GM18502 (cell line): ENCODE results near the gene CPNE5.

Source experiments
- ATAC-seq: cut with Tn5 transposase; IDR thresholded peaks from one replicate; pipeline ENCODE4 v1.9.1; 2021; ENCODE audit warnings: mild to moderate bottlenecking; ENCODE audit not compliant: unreplicated experiment, poor library complexity

CPNE5 gene

GRCh38 chr6:36797055-36797454, 42.2 kb downstream of the CPNE5 start:
- no peak for ATAC-seq

- no peak for ATAC-seq
These were observed 44.6 kb downstream of the CPNE5 start for GRCh38 chr6:36794713-36795065.

GRCh38 chr6:36793913-36794712, 45.1 kb downstream of the CPNE5 start:
- no peak for ATAC-seq

GRCh38 chr6:36793296-36793912, 45.8 kb downstream of the CPNE5 start:
- no peak for ATAC-seq

GRCh38 chr6:36791521-36792135, 47.6 kb downstream of the CPNE5 start:
- no peak for ATAC-seq

GRCh38 chr6:36791085-36791484, 48.2 kb downstream of the CPNE5 start:
- ATAC-seq = no peak

GRCh38 chr6:36788768-36789167, 50.5 kb downstream of the CPNE5 start:
- no peak for ATAC-seq

GRCh38 chr6:36788186-36788585, 51.1 kb downstream of the CPNE5 start:
- ATAC-seq = no peak

GRCh38 chr6:36787210-36787609, 52.0 kb downstream of the CPNE5 start:
- no peak for ATAC-seq

- ATAC-seq = no peak
These were observed 53.1 kb downstream of the CPNE5 start for GRCh38 chr6:36786055-36786675.

- no peak for ATAC-seq
These were observed 54.9 kb downstream of the CPNE5 start for GRCh38 chr6:36784376-36784636.

GRCh38 chr6:36783603-36784375, 55.5 kb downstream of the CPNE5 start:
- ATAC-seq = no peak

GRCh38 chr6:36781669-36782068, 57.6 kb downstream of the CPNE5 start:
- no peak for ATAC-seq

GRCh38 chr6:36780442-36781177, 58.6 kb downstream of the CPNE5 start:
- no peak for ATAC-seq

- no peak for ATAC-seq
These were observed 60.0 kb downstream of the CPNE5 start for GRCh38 chr6:36779227-36779626.

- no peak for ATAC-seq
These were observed 61.4 kb downstream of the CPNE5 start for GRCh38 chr6:36777801-36778200.

- ATAC-seq = no peak
These were observed 63.1 kb downstream of the CPNE5 start for GRCh38 chr6:36776167-36776566.

GRCh38 chr6:36774331-36774730, 64.9 kb downstream of the CPNE5 start:
- ATAC-seq = no peak

- ATAC-seq = no peak
These were observed 66.8 kb downstream of the CPNE5 start for GRCh38 chr6:36772397-36772796.

GRCh38 chr6:36771145-36771544, 68.1 kb downstream of the CPNE5 start:
- no peak for ATAC-seq
